Adrenal gland (tissue), 5 donors: ENCODE results near the gene FLYWCH2.

Experiments
- POLR2A ChIP-seq, 2 donors: fragments of 450-650 bp; IDR thresholded peaks; one replicate each; pipeline ENCODE4 v1.6.1; 2017; ENCODE audit warnings: antibody characterized with exemption in 2 of 2, mild to moderate bottlenecking in 2 of 2, moderate library complexity in 1 of 2
- TF ChIP-seq, protein P1 (sequence below), 6 experiments: fragments of 450-650 bp in 4 of 6; fragments of 200-600 bp in 2 of 6; sonication (generic) in 1 of 6; IDR thresholded peaks; 1 replicate in 5 of 6; 2 replicates in 1 of 6; pipeline versions ENCODE4 v1.5.1 to v1.8.0; 2016 to 2021; ENCODE audit warnings: antibody characterized with exemption in 6 of 6, mild to moderate bottlenecking in 2 of 6, moderate library complexity in 1 of 6
- donor health status: DM: no; HTN: no; CAD: no.

DNA sequence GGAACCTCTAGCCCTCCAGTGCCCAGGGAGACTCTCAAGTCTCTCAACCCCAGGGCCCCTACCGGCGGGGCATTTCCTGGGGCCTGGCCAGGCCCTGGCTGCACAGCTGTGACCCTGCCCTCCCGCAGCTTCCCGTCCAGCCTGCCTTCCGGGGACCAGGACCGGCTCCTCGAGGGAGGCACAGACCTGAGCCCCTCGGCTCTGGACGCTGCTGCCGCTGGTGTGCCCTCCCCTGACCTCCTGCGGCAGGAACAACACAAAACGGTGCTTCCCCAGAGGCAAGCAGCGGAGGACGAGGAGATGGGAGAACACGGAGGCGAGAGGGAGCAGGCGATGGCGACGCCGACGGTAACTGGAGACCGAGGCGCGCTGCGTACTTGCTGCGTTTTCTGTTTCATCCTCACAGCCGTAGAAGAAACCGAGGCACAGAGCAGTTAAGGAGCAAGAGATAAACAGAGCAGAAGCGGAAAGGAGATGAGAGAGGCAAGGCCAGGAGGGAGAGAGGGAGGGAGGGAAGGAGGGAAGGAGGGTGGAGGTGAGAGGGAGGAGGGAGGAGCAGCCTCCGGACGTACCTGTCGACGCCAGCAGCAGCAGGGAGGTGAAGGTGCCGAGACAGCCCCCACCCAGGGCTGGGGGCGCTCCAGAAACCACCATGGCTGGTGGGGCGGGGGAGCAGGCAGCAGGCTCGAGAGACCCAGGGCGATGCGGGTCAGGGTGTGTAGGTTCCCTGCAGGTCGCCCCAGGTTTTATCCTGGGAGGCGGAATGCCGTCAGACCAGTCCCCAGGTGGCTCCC, 25.4 kb upstream of the FLYWCH2 start, which contains the start of gene PRSS22:
- TF ChIP-seq, protein P1, sequence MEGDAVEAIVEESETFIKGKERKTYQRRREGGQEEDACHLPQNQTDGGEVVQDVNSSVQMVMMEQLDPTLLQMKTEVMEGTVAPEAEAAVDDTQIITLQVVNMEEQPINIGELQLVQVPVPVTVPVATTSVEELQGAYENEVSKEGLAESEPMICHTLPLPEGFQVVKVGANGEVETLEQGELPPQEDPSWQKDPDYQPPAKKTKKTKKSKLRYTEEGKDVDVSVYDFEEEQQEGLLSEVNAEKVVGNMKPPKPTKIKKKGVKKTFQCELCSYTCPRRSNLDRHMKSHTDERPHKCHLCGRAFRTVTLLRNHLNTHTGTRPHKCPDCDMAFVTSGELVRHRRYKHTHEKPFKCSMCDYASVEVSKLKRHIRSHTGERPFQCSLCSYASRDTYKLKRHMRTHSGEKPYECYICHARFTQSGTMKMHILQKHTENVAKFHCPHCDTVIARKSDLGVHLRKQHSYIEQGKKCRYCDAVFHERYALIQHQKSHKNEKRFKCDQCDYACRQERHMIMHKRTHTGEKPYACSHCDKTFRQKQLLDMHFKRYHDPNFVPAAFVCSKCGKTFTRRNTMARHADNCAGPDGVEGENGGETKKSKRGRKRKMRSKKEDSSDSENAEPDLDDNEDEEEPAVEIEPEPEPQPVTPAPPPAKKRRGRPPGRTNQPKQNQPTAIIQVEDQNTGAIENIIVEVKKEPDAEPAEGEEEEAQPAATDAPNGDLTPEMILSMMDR (IDR thresholded peaks at IDR 0.05), result no peak
- TF ChIP-seq POLR2A (IDR thresholded peaks at IDR 0.05), result no peak
